Ishikawa (cell line): ENCODE results near the gene NOD1.

Experiments
- CEBPB ChIP-seq: IDR thresholded peaks from 2 replicates; pipeline ENCODE4 v1.6.1; 2012
- CREB1 ChIP-seq: IDR thresholded peaks from 2 replicates; pipeline ENCODE4 v1.6.1; 2012; ENCODE audit warnings: low read depth
- EGR1 ChIP-seq: IDR thresholded peaks from 2 replicates; pipeline ENCODE4 v1.6.1; 2012
- EP300 ChIP-seq: IDR thresholded peaks from 2 replicates; pipeline ENCODE4 v1.6.1; 2012; ENCODE audit warnings: borderline replicate concordance
- FOXM1 ChIP-seq: IDR thresholded peaks from 2 replicates; pipeline ENCODE4 v1.6.1; 2012; ENCODE audit warnings: low read depth, borderline replicate concordance
- NFIC ChIP-seq: IDR thresholded peaks from 2 replicates; pipeline ENCODE4 v1.6.1; 2012
- RAD21 ChIP-seq: IDR thresholded peaks from 2 replicates; pipeline ENCODE4 v1.6.1; 2012; ENCODE audit warnings: low read depth
- TAF1 ChIP-seq: IDR thresholded peaks from 2 replicates; pipeline ENCODE4 v1.6.1; 2012; ENCODE audit warnings: low read depth, mild to moderate bottlenecking
- TCF12 ChIP-seq: IDR thresholded peaks from 2 replicates; pipeline ENCODE4 v1.6.1; 2012; ENCODE audit warnings: low read depth
- TEAD4 ChIP-seq: IDR thresholded peaks from 2 replicates; pipeline ENCODE4 v1.6.1; 2012
- YY1 ChIP-seq: IDR thresholded peaks from 2 replicates; pipeline ENCODE4 v1.6.1; 2012; ENCODE audit warnings: low read depth
- ZBTB7A ChIP-seq: IDR thresholded peaks from 2 replicates; pipeline ENCODE4 v1.6.1; 2012; ENCODE audit warnings: low read depth
- TF ChIP-seq, protein P1 (sequence below): IDR thresholded peaks from 2 replicates; pipeline ENCODE4 v1.6.1; 2012; ENCODE audit warnings: low read depth, mild to moderate bottlenecking
- TF ChIP-seq, protein P2 (sequence below): IDR thresholded peaks from 2 replicates; pipeline ENCODE4 v1.6.1; 2012
- TF ChIP-seq, protein P3 (sequence below): IDR thresholded peaks from 2 replicates; pipeline ENCODE4 v1.6.1; 2012

NOD1 gene

GRCh38 chr7:30472784-30473775 lies 5.5 kb downstream of the NOD1 start:
- TF ChIP-seq, protein P1, sequence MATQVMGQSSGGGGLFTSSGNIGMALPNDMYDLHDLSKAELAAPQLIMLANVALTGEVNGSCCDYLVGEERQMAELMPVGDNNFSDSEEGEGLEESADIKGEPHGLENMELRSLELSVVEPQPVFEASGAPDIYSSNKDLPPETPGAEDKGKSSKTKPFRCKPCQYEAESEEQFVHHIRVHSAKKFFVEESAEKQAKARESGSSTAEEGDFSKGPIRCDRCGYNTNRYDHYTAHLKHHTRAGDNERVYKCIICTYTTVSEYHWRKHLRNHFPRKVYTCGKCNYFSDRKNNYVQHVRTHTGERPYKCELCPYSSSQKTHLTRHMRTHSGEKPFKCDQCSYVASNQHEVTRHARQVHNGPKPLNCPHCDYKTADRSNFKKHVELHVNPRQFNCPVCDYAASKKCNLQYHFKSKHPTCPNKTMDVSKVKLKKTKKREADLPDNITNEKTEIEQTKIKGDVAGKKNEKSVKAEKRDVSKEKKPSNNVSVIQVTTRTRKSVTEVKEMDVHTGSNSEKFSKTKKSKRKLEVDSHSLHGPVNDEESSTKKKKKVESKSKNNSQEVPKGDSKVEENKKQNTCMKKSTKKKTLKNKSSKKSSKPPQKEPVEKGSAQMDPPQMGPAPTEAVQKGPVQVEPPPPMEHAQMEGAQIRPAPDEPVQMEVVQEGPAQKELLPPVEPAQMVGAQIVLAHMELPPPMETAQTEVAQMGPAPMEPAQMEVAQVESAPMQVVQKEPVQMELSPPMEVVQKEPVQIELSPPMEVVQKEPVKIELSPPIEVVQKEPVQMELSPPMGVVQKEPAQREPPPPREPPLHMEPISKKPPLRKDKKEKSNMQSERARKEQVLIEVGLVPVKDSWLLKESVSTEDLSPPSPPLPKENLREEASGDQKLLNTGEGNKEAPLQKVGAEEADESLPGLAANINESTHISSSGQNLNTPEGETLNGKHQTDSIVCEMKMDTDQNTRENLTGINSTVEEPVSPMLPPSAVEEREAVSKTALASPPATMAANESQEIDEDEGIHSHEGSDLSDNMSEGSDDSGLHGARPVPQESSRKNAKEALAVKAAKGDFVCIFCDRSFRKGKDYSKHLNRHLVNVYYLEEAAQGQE = no peak
- TF ChIP-seq RAD21 (no peak), YY1 (no peak), NFIC (no peak), EGR1 (no peak)
- TF ChIP-seq, protein P2, sequence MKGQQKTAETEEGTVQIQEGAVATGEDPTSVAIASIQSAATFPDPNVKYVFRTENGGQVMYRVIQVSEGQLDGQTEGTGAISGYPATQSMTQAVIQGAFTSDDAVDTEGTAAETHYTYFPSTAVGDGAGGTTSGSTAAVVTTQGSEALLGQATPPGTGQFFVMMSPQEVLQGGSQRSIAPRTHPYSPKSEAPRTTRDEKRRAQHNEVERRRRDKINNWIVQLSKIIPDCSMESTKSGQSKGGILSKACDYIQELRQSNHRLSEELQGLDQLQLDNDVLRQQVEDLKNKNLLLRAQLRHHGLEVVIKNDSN = no peak
- TF ChIP-seq, protein P3, sequence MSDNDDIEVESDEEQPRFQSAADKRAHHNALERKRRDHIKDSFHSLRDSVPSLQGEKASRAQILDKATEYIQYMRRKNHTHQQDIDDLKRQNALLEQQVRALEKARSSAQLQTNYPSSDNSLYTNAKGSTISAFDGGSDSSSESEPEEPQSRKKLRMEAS = no peak

DNA sequence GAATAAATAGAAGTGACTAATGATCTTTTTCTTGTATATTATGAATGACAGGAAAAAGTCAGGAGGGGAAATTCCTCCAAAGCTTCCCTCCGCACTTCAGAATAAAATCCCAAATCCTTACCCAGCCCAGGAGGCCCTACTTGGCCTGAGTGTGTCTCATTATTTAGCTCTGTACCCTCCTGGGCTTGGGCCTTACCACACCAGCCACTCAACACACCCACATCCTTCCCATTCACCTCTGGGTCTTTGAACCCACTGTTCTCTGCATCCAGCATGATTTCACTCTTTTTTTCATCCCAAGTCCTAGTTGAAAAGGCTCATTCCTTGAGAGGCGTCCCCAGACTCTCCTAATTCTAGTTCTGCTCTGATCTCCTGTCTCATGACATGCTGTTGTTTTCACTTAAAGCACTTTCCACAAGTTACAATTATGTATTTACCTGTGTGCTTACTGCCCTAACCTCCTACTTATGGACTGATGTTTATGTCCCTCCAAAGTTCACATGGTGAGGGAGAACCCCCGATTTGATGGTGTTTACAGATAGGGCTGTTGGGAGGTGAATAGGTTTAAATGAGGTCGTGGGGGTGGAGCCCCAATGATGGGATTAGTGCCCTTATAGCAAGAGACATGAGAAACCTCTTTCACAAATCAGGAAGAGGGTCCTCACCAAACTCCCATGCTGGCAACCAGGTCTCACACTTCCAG lies 6.4 kb downstream of the NOD1 start:
- no peak for TF ChIP-seq CEBPB
- no peak for TF ChIP-seq FOXM1
- no peak for TF ChIP-seq NFIC
- TF ChIP-seq TEAD4 = no peak
- TF ChIP-seq YY1 = no peak
- TF ChIP-seq, protein P3 = no peak
- TF ChIP-seq TCF12 = no peak
- no peak for TF ChIP-seq ZBTB7A

DNA sequence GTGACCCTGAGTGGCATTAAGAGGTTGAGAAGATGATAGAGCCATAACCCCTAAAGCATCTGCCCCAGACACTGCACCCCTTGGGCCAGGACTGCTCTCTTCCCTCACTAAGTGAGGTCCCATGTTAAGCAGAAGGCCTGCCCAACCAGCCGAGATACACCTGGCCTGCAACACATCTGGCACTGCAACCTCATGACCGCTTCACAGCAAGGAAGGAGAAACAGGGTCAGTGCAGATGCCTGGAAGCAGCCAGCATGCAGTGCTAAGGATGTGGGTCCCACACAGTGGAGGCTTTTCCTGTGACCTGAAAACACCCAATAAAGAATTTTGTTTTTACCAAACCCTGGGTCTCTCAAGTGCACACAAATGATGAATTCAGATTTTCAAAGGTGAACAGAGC lies 7.4 kb downstream of the NOD1 start:
- TF ChIP-seq EP300 (no peak), TCF12 (no peak), TEAD4 (no peak), YY1 (no peak), CREB1 (no peak)
- TF ChIP-seq, protein P2 = no peak

- TF ChIP-seq YY1 (no peak), ZBTB7A (no peak), FOXM1 (no peak), EGR1 (no peak), TCF12 (no peak)
These were observed 7.8 kb downstream of the NOD1 start for GRCh38 chr7:30470771-30471170.

- TF ChIP-seq EP300 (no peak), FOXM1 (no peak), YY1 (no peak), NFIC (no peak), EGR1 (no peak), RAD21 (no peak), TEAD4 (no peak), CREB1 (no peak), TCF12 (no peak), CEBPB (no peak), ZBTB7A (no peak), TAF1 (no peak)
- TF ChIP-seq, protein P3 = no peak
- TF ChIP-seq, protein P1 = no peak
- TF ChIP-seq, protein P2 = no peak
These were observed 8.3 kb downstream of the NOD1 start for GRCh38 chr7:30470163-30470770.
